Measurements from ENCODE around the gene ANKUB1.
A peak's percentile ranks its signal among the peaks of the same experiment; 100 is the strongest.

The ANKUB1 gene

DNA sequence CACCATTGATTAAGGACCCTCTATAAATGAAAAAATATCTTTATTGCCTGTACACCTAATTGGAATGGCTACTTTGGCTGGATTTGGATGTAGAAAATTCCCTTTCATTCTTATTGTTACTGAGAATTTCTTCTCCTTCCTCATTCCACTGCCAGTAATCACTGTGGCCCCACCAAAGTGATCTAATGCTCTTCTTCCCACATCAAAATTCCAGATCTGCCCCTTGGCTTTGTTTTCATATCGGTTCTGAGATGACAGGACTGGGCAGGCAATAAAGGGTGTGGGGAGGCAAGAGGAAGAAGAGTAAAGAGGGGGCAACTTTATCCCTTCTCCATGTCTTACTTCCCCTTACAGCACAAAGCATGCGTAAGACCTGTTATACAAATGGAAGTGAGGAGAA lies 2.1 kb downstream of the ANKUB1 start:
- DNase-seq (ENCODE audit: extremely low read depth, low read depth) = no peak
- no peak for TF ChIP-seq CTCF (IDR thresholded peaks at IDR 0.05; ENCODE audit: low read depth, low read length)

DNA sequence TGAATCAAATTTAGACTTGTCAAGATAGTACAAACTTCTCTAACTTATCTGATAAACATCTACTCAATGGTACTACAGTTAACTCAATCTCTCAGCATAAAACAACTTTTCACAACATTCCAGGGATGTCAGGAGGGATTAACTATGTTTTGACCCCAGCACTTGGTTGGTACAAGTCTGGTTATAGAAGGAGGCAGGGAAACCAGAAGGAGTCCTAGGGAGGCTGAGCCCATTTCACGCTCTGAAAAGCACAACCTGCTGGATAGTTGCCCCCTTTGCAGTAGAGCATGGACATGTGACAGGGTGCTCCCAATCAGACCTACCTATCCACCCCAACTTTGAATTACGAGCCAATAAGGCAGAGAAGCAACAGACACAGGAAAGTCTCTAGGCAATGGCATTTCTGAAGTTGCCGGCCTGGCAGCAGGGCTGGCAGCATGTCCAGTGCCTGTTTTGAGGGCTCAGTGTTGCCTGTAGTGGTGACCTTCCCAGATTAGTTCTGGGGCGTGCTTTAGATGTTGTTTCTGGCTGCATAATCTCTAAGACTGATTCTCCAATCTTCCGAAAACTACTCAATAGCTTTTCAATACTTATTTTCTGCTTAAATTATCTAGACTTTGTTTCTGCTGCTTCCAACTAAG lies 8.2 kb downstream of the ANKUB1 start:
- TF ChIP-seq CTCF (IDR thresholded peaks at IDR 0.05; ENCODE audit: low read depth, low read length) = no peak
- DNase-seq (ENCODE audit: extremely low read depth, low read depth) = no peak

GRCh38 chr3:149783576-149783975 lies 8.8 kb downstream of the ANKUB1 start:
- DNase-seq (ENCODE audit: extremely low read depth, low read depth) = peak; percentile 16

GRCh38 chr3:149781741-149782140 lies 10.6 kb downstream of the ANKUB1 start:
- TF ChIP-seq CTCF (IDR thresholded peaks at IDR 0.05; ENCODE audit: low read depth, low read length) = no peak
- DNase-seq (ENCODE audit: extremely low read depth, low read depth) = no peak

More at GRCh38 chr3:149783576-149783975, 8.8 kb downstream of the ANKUB1 start:
- TF ChIP-seq CTCF (IDR thresholded peaks at IDR 0.05; ENCODE audit: low read depth, low read length) = no peak

DNA sequence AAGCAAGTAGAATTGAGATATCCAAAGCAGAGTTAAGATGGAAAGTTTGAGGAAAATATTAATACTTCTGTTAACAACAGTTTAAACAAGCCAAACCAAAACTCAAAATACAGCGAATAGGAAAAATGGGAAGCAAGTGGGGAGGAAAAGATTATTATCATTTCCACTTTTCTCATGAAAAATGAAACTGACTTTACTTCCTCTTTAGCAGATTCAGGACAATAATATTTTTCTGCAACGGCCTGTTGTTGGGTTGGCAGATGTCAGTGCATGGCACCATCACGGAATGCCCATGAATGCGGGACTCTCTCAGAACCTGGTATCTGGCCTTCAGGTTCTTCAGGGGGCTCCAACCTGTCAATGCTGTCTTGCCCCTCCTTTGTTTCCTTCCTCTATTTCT lies 11.1 kb downstream of the ANKUB1 start:
- no peak for TF ChIP-seq CTCF (IDR thresholded peaks at IDR 0.05; ENCODE audit: low read depth, low read length)
- no peak for DNase-seq (ENCODE audit: extremely low read depth, low read depth)

DNA sequence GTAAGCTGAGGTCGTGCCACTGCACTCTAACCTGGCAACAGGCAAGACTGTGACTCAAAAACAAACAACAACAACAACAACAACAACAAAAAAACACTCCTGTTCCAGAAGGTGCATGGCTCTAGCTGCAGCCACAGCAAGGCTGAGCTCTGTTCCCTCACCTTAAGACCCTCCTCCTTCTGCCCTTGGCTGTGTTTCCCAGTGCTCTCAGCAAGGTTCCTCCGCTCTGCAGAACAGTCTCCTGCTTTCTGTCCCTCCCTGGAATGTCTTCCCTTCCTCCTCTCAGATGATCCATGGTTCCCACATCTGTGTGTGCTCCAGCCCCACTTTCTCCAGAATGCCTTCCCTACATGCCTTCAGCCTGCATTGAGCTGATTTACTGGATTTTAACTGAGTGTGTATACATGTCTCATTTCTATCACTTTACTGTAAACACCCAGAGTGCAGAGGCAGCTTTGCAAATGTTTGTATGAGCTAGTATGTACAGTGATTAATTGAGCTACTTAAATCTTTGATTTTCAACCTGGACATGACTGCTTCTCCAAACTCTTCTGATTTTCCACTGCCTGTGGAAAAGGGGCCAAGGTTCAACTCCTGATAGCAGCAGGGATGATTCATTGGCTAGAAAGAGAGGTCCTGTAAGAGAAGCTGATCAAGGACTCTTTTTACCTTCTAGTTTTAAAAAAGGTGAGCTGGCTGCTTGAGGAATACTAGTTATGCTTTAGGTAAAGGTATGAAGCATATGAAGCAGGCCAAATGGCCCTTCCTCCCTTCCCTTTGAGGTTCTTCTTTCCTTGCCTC lies 14.7 kb downstream of the ANKUB1 start:
- no peak for DNase-seq (ENCODE audit: extremely low read depth, low read depth)

More for the DNA sequence above, 14.7 kb downstream of the ANKUB1 start:
- TF ChIP-seq CTCF (IDR thresholded peaks at IDR 0.05; ENCODE audit: low read depth, low read length) = no peak
